Keratinocyte (primary cell): ENCODE data around the gene SENP7. TPM values are rescaled to one million over a fixed set of nuclear protein-coding genes. Genes with fewer than 3 reads are reported as not detected.

Experiments used
- DNase-seq: peaks from one replicate; pipeline ENCODE4 v3.0.0-alpha.2; 2011; ENCODE audit warnings: low read depth, missing footprints, low spot score
- FAIRE-seq: peaks from 2 replicates; lab custom pipeline; 2011; peaks lifted over from hg19 to GRCh38; lab: Jason Lieb, UNC
- H2AFZ ChIP-seq: 2 replicates; pipeline ENCODE4 v1.6.0; 2012; ENCODE audit warnings: low read length, control low read depth, inconsistent platforms; ENCODE audit not compliant: control insufficient read depth
- H3K27ac ChIP-seq: 2 replicates; pipeline ENCODE4 v1.5.1; 2011; ENCODE audit warnings: low read length; ENCODE audit not compliant: control insufficient read depth, insufficient read depth
- H3K27me3 ChIP-seq: 3 replicates; pipeline ENCODE4 v1.6.0; 2011; ENCODE audit warnings: low read length; ENCODE audit not compliant: control insufficient read depth, insufficient read depth; ENCODE audit errors: extremely low read depth
- H3K36me3 ChIP-seq, 2 experiments: 2 replicates in 1 of 2; 3 replicates in 1 of 2; pipeline ENCODE4 v1.5.1; 2011; ENCODE audit warnings: low read length in 2 of 2, mild to moderate bottlenecking in 1 of 2; ENCODE audit not compliant: control insufficient read depth in 2 of 2, insufficient read depth in 2 of 2; ENCODE audit errors: extremely low read depth in 1 of 2
- H3K4me1 ChIP-seq: 3 replicates; pipeline ENCODE4 v1.5.1; 2011; ENCODE audit warnings: low read length; ENCODE audit not compliant: control insufficient read depth, insufficient read depth; ENCODE audit errors: extremely low read depth
- H3K4me2 ChIP-seq: 3 replicates; pipeline ENCODE4 v1.6.0; 2011; ENCODE audit warnings: low read depth, low read length; ENCODE audit not compliant: control insufficient read depth, insufficient read depth; ENCODE audit errors: extremely low read depth
- H3K4me3 ChIP-seq, 3 experiments: fragments of 200-600 bp in 1 of 3; sonication (generic) in 1 of 3; 2 replicates in 2 of 3; 3 replicates in 1 of 3; pipeline ENCODE4 v1.5.1; 2011 to 2016; ENCODE audit warnings: low read length in 3 of 3, mild to moderate bottlenecking in 3 of 3, control low read depth in 2 of 3, inconsistent platforms in 1 of 3, low read depth in 1 of 3, mixed read lengths in 1 of 3, mixed run types in 1 of 3, moderate library complexity in 1 of 3; ENCODE audit not compliant: control insufficient read depth in 2 of 3, insufficient read depth in 2 of 3; ENCODE audit errors: extremely low read depth in 1 of 3
- H3K79me2 ChIP-seq: 2 replicates; pipeline ENCODE4 v1.6.0; 2012; ENCODE audit warnings: low read length; ENCODE audit not compliant: control insufficient read depth, insufficient read depth
- H3K9ac ChIP-seq: 3 replicates; pipeline ENCODE4 v1.6.0; 2011; ENCODE audit warnings: low read length; ENCODE audit not compliant: control insufficient read depth, insufficient read depth; ENCODE audit errors: extremely low read depth
- H3K9me1 ChIP-seq: 3 replicates; pipeline ENCODE4 v1.6.0; 2011; ENCODE audit warnings: low read length; ENCODE audit not compliant: control insufficient read depth, insufficient read depth; ENCODE audit errors: extremely low read depth
- H3K9me3 ChIP-seq: 2 replicates; pipeline ENCODE4 v1.5.1; 2012; ENCODE audit warnings: low read depth, low read length; ENCODE audit not compliant: control insufficient read depth
- H4K20me1 ChIP-seq: 3 replicates; pipeline ENCODE4 v1.6.0; 2011; ENCODE audit warnings: low read length; ENCODE audit not compliant: control insufficient read depth, insufficient read depth; ENCODE audit errors: extremely low read depth
- CTCF ChIP-seq, 3 experiments: IDR thresholded peaks in 1 of 3; conservative IDR thresholded peaks in 1 of 3; optimal IDR thresholded peaks in 1 of 3; 2 replicates in 2 of 3; 3 replicates in 1 of 3; pipeline versions ENCODE3 to v1.5.1; 2011; ENCODE audit warnings: low read length in 3 of 3, mild to moderate bottlenecking in 3 of 3, moderate library complexity in 2 of 3, control low read depth in 1 of 3, inconsistent platforms in 1 of 3; ENCODE audit not compliant: insufficient read depth in 2 of 3; ENCODE audit errors: extremely low read depth in 1 of 3
- EZH2 ChIP-seq: IDR thresholded peaks from one replicate; pipeline ENCODE4 v1.6.1; 2012; ENCODE audit warnings: inconsistent platforms, mild to moderate bottlenecking, low read length, moderate library complexity
- dilution Hi-C: fragments of 300-500 bp; cut with MboI; formaldehyde crosslinking; loops from one replicate; pipeline ENCODE4 v1.7.0; 2020; ENCODE audit warnings: low sequenced_read_pairs; ENCODE audit not compliant: extremely low pct_ligation_motif_present
- polyA plus RNA-seq, 5 experiments: library from polyadenylated mRNA; depleted of rRNA in 3 of 5; stranded (reverse) in 3 of 5; stranded (forward) in 1 of 5; unstranded in 1 of 5; fragments of >200 nt; gene quantifications; 1 replicate in 1 of 5; 2 replicates in 3 of 5; 3 replicates in 1 of 5; pipeline versions ENCODE4 v1.2.1 to v1.2.3, GENCODE V29; 2011 to 2012; ENCODE audit warnings: missing spikeins in 2 of 5, low read depth in 1 of 5, low replicate concordance in 1 of 5

Gene SENP7
- polyA plus RNA-seq, 1 donor (not counting 4 experiments of a cell fraction or from before 2014, with no cell fraction given) = 7.4 TPM

- H4K20me1 ChIP-seq = no peaks in the 10 kb centered on the region
- no peak overlapping the region for H2AFZ ChIP-seq
- H3K9me3 ChIP-seq = no peaks in the 10 kb centered on the region
- no peak overlapping the region for H3K27ac ChIP-seq
- TF ChIP-seq EZH2 (no peak), CTCF (optimal IDR thresholded peaks at IDR 0.05 in 1 of 3, IDR thresholded peaks at IDR 0.05 in 1 of 3, conservative IDR thresholded peaks at IDR 0.05 in 1 of 3; ENCODE audit: extremely low read depth in 1 of 3, insufficient read depth in 2 of 3, low read length in 3 of 3) (no peak)
- peaks cover 4% of the 10 kb centered on the region for H3K4me1 ChIP-seq
- no peaks in the 10 kb centered on the region for H3K9me1 ChIP-seq
- H3K4me3 ChIP-seq = no peak overlapping the region
- no peak overlapping the region for H3K4me2 ChIP-seq
- no peaks in the 10 kb centered on the region for H3K36me3 ChIP-seq
- no peak overlapping the region for H3K9ac ChIP-seq
- no peaks in the 10 kb centered on the region for H3K79me2 ChIP-seq
- H3K27me3 ChIP-seq = no peaks in the 10 kb centered on the region
- FAIRE-seq (no peak), DNase-seq (no peak)
- dilution Hi-C loops = no loop called here
Measured at GRCh38 chr3:101281521-101282030, 231.4 kb downstream of the SENP7 start.

- dilution Hi-C loops = no loop called here
- Histone ChIP-seq H3K9me1 (no peaks in the 10 kb centered on the region), H3K27me3 (no peaks in the 10 kb centered on the region), H3K4me3 (no peak overlapping the region), H4K20me1 (no peaks in the 10 kb centered on the region), H3K9ac (no peak overlapping the region), H3K4me2 (no peak overlapping the region), H3K27ac (no peak overlapping the region), H3K4me1 (peaks cover 4% of the 10 kb centered on the region), H2AFZ (no peak overlapping the region), H3K79me2 (no peaks in the 10 kb centered on the region), H3K36me3 (no peaks in the 10 kb centered on the region), H3K9me3 (no peaks in the 10 kb centered on the region)
- DNase-seq (no peak), FAIRE-seq (peak; percentile 36)
- TF ChIP-seq CTCF (optimal IDR thresholded peaks at IDR 0.05 in 1 of 3, IDR thresholded peaks at IDR 0.05 in 1 of 3, conservative IDR thresholded peaks at IDR 0.05 in 1 of 3; ENCODE audit: extremely low read depth in 1 of 3, insufficient read depth in 2 of 3, low read length in 3 of 3) (no peak), EZH2 (no peak)
Measured at GRCh38 chr3:101279765-101280385, 233.1 kb downstream of the SENP7 start.
